ENCODE results near the gene MSH4. TPM values are rescaled to one million over a fixed set of nuclear protein-coding genes. Genes with fewer than 3 reads are reported as not detected.
"Not testable (repeated sequence)": the region's sequence is repeated elsewhere in the genome, so short reads cannot be mapped to it uniquely, and the experiment has no call there.

MSH4 gene
- total RNA-seq, 2 donors from 2014 or later = 0.13 to 0.46 TPM

- H3K27ac Mint-ChIP-seq = no peak overlapping the region
- TF ChIP-seq, protein P1, sequence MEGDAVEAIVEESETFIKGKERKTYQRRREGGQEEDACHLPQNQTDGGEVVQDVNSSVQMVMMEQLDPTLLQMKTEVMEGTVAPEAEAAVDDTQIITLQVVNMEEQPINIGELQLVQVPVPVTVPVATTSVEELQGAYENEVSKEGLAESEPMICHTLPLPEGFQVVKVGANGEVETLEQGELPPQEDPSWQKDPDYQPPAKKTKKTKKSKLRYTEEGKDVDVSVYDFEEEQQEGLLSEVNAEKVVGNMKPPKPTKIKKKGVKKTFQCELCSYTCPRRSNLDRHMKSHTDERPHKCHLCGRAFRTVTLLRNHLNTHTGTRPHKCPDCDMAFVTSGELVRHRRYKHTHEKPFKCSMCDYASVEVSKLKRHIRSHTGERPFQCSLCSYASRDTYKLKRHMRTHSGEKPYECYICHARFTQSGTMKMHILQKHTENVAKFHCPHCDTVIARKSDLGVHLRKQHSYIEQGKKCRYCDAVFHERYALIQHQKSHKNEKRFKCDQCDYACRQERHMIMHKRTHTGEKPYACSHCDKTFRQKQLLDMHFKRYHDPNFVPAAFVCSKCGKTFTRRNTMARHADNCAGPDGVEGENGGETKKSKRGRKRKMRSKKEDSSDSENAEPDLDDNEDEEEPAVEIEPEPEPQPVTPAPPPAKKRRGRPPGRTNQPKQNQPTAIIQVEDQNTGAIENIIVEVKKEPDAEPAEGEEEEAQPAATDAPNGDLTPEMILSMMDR (conservative IDR thresholded peaks at IDR 0.05) = no peak
- H3K36me3 Mint-ChIP-seq (ENCODE audit: low read depth) = no peaks in the 10 kb centered on the region
- WGBS, 2 experiments (ENCODE audit: insufficient coverage in 1 of 2, insufficient read length in 1 of 2) = 67 to 82% methylated on average over 1 of the region's 1 CpG
- peaks cover 7% of the 10 kb centered on the region for H3K9me3 Mint-ChIP-seq
- no peaks in the 10 kb centered on the region for H3K9me3 ChIP-seq (ENCODE audit: control insufficient read depth, low read length)
- H3K27ac ChIP-seq (ENCODE audit: low read depth, low read length) = no peak overlapping the region
- H3K36me3 ChIP-seq (ENCODE audit: control insufficient read depth, insufficient read depth, low read length) = no peaks in the 10 kb centered on the region
- no peak overlapping the region for H3K9ac ChIP-seq (ENCODE audit: extremely low read depth, low read length, poor library complexity, severe bottlenecking)
- H3K4me3 Mint-ChIP-seq = no peak overlapping the region
- H3K27me3 ChIP-seq (ENCODE audit: control insufficient read depth, insufficient read depth, low read length, poor library complexity, severe bottlenecking) = no peaks in the 10 kb centered on the region
- DNase-seq = no peak
- H3K27me3 Mint-ChIP-seq (ENCODE audit: insufficient read depth) = no peaks in the 10 kb centered on the region
- no peaks in the 10 kb centered on the region for H3K4me1 Mint-ChIP-seq
- H3K4me3 ChIP-seq (ENCODE audit: low read length) = no peak overlapping the region
- H3K4me1 ChIP-seq (ENCODE audit: control insufficient read depth, insufficient read depth, low read length) = no peaks in the 10 kb centered on the region
Observed at GRCh38 chr1:75937034-75937433, 140.4 kb downstream of the MSH4 start.

GRCh38 chr1:75943037-75943436, 146.4 kb downstream of the MSH4 start:
- not testable (repeated sequence) for H3K4me3 Mint-ChIP-seq; H3K4me1 Mint-ChIP-seq; H3K9me3 Mint-ChIP-seq; H3K4me3 ChIP-seq (ENCODE audit: low read length); H3K36me3 Mint-ChIP-seq (ENCODE audit: low read depth); DNase-seq; H3K27ac ChIP-seq (ENCODE audit: low read depth, low read length); H3K9me3 ChIP-seq (ENCODE audit: control insufficient read depth, low read length); H3K27me3 ChIP-seq (ENCODE audit: control insufficient read depth, insufficient read depth, low read length, poor library complexity, severe bottlenecking); H3K27me3 Mint-ChIP-seq (ENCODE audit: insufficient read depth); H3K4me1 ChIP-seq (ENCODE audit: control insufficient read depth, insufficient read depth, low read length); H3K9ac ChIP-seq (ENCODE audit: extremely low read depth, low read length, poor library complexity, severe bottlenecking); H3K27ac Mint-ChIP-seq; H3K36me3 ChIP-seq (ENCODE audit: control insufficient read depth, insufficient read depth, low read length)
- WGBS, 2 experiments (ENCODE audit: insufficient coverage in 1 of 2, insufficient read length in 1 of 2) = 90 to 93% methylated on average over 4 of the region's 4 CpGs

- H3K4me1 ChIP-seq (ENCODE audit: control insufficient read depth, insufficient read depth, low read length) = peaks cover 2% of the 10 kb centered on the region
- TF ChIP-seq, protein P1 (conservative IDR thresholded peaks at IDR 0.05) = no peak
Observed at GRCh38 chr1:75950176-75950575, 153.5 kb downstream of the MSH4 start.

GRCh38 chr1:75952016-75952415, 155.3 kb downstream of the MSH4 start:
- WGBS, 2 experiments (ENCODE audit: insufficient coverage in 1 of 2, insufficient read length in 1 of 2) = 100% methylated on average over 1 of the region's 1 CpG
- no peaks in the 10 kb centered on the region for H3K27me3 ChIP-seq (ENCODE audit: control insufficient read depth, insufficient read depth, low read length, poor library complexity, severe bottlenecking)
- no peak overlapping the region for H3K4me3 Mint-ChIP-seq
- peaks cover 2% of the 10 kb centered on the region for H3K4me1 ChIP-seq (ENCODE audit: control insufficient read depth, insufficient read depth, low read length)
- TF ChIP-seq, protein P1 (conservative IDR thresholded peaks at IDR 0.05) = no peak
- H3K4me3 ChIP-seq (ENCODE audit: low read length) = no peak overlapping the region
- H3K4me1 Mint-ChIP-seq = peaks cover 11% of the 10 kb centered on the region
- no peak overlapping the region for H3K9ac ChIP-seq (ENCODE audit: extremely low read depth, low read length, poor library complexity, severe bottlenecking)
- H3K9me3 ChIP-seq (ENCODE audit: control insufficient read depth, low read length) = peaks cover 13% of the 10 kb centered on the region
- no peaks in the 10 kb centered on the region for H3K36me3 ChIP-seq (ENCODE audit: control insufficient read depth, insufficient read depth, low read length)
- no peak overlapping the region for H3K27ac ChIP-seq (ENCODE audit: low read depth, low read length)
- H3K27ac Mint-ChIP-seq = no peak overlapping the region
- H3K9me3 Mint-ChIP-seq = no peaks in the 10 kb centered on the region
- DNase-seq = no peak
- no peaks in the 10 kb centered on the region for H3K27me3 Mint-ChIP-seq (ENCODE audit: insufficient read depth)
- H3K36me3 Mint-ChIP-seq (ENCODE audit: low read depth) = no peaks in the 10 kb centered on the region

More at GRCh38 chr1:75950176-75950575, 153.5 kb downstream of the MSH4 start:
- Mint-ChIP-seq H3K27me3 (ENCODE audit: insufficient read depth) (no peaks in the 10 kb centered on the region), H3K36me3 (ENCODE audit: low read depth) (no peaks in the 10 kb centered on the region), H3K4me1 (peaks cover 11% of the 10 kb centered on the region), H3K4me3 (no peak overlapping the region), H3K9me3 (no peaks in the 10 kb centered on the region), H3K27ac (no peak overlapping the region)
- WGBS, 2 experiments (ENCODE audit: insufficient coverage in 1 of 2, insufficient read length in 1 of 2) = 92 to 95% methylated on average over 2 to 3 of the region's 3 CpGs
- Histone ChIP-seq H3K9me3 (ENCODE audit: control insufficient read depth, low read length) (peaks cover 13% of the 10 kb centered on the region), H3K36me3 (ENCODE audit: control insufficient read depth, insufficient read depth, low read length) (no peaks in the 10 kb centered on the region), H3K27me3 (ENCODE audit: control insufficient read depth, insufficient read depth, low read length, poor library complexity, severe bottlenecking) (no peaks in the 10 kb centered on the region), H3K4me3 (ENCODE audit: low read length) (no peak overlapping the region), H3K27ac (ENCODE audit: low read depth, low read length) (no peak overlapping the region), H3K9ac (ENCODE audit: extremely low read depth, low read length, poor library complexity, severe bottlenecking) (no peak overlapping the region)
- DNase-seq = no peak
